ENCODE results near the gene LHX3.
"Not testable (repeated sequence)": the region's sequence is repeated elsewhere in the genome, so short reads cannot be mapped to it uniquely, and the experiment has no call there.

Gene LHX3

GRCh38 chr9:136151214-136151804, 53.6 kb downstream of the LHX3 start:
- DNase-seq = no peak

GRCh38 chr9:136150664-136151213, 54.2 kb downstream of the LHX3 start:
- not testable (repeated sequence) for DNase-seq

GRCh38 chr9:136149853-136150252, 55.1 kb downstream of the LHX3 start:
- no peak for DNase-seq

- DNase-seq = no peak
Observed at GRCh38 chr9:136149337-136149736, 55.6 kb downstream of the LHX3 start.

- no peak for DNase-seq
Observed at GRCh38 chr9:136148766-136149165, 56.2 kb downstream of the LHX3 start.

GRCh38 chr9:136147890-136148714, 56.8 kb downstream of the LHX3 start:
- DNase-seq = no peak

GRCh38 chr9:136147038-136147889, 57.7 kb downstream of the LHX3 start:
- no peak for DNase-seq
